ENCODE data around the gene GAB1. TPM values are rescaled to one million over a fixed set of nuclear protein-coding genes. Genes with fewer than 3 reads are reported as not detected.
A peak's percentile ranks its signal among the peaks of the same experiment; 100 is the strongest.

The GAB1 gene
- total and polyA plus RNA-seq, 11 donors, result 15.3 to 130 (median 80.4) TPM

DNA sequence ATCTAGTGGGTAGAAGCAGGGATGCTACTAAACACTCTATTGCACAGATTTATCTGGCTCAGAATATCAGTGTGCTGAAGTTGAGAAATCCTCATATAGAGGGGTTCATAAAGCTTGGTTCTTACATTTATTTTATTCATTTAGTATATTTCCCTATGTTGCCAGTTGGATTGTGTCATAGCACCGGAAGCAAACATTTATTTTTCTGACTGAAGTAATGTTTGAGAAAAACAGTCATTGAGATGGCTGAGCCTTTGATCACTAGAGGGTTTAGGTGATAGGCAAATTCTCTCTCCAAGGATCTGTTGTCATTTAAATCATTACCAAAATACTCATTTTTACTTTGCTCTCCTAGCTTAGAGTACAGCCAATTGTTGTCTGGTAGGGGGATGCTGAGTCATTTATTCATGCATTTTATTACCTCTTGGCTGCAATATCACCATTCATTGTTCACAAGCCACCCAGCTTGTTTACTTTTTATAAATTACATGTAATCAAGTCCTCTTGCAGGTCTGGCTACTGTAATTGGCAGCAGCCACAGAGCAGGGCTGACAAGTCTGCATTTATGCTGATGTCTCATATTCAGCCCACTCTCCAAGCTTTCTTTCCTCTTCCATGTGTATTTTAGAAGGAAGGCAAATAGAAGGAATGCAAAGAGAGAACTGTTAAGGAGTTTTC, 15.2 kb downstream of the GAB1 start:
- H3K4me1 ChIP-seq, result peaks cover 0 to 72% (median 56%) of the 10 kb centered on the region in 12 donors
- ATAC-seq, result peak in 3 of 4 donors; percentile 38 to 54 (median 40)
- H3K4me3 ChIP-seq, result peak overlapping the region in 11 of 12 donors; percentile 3 to 53 (median 43)

DNA sequence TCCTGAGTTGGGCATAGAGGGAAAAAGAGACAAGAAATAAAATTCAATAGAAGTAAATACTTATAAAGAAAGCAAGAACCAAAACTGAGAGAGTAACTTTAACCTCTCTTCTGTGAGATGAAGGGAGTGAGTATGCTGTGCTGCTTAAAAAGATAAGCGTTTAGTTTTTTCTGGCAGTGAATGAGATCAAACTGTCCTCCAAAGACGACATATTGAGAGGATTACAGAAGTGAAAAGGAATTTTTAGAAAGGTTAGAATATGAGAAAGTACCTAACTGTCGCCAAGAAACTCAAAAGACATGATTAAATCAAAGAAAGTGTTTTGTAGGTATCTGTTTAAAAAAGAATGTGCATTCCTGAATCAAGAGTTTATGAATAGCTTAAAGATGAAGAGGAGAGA, 16.0 kb downstream of the GAB1 start:
- intact Hi-C loops (cut with DNase I), result loop anchor here in 1 of 10 donors (5.0 kb wide), 1 partner anchor 35 kb away; no protein-coding TSS in a partner anchor
- Histone ChIP-seq H3K9me3 (no peaks in the 10 kb centered on the region), H3K4me1 (peaks cover 3 to 72% (median 57%) of the 10 kb centered on the region in 12 donors), H3K27ac (peak overlapping the region in 11 of 12 donors; percentile 31 to 80 (median 65)), H3K36me3 (no peaks in the 10 kb centered on the region), H3K27me3 (no peaks in the 10 kb centered on the region), H3K4me3 (peak overlapping the region in 8 of 12 donors; percentile 38 to 53 (median 45))
- ATAC-seq, result peak in 2 of 4 donors; percentile 27 to 30
- DNase-seq, result no peak
- 22 to 29% (median 27%) methylated on average over 3 of the region's 3 CpGs for WGBS, 4 donors
- TF ChIP-seq, protein P1, sequence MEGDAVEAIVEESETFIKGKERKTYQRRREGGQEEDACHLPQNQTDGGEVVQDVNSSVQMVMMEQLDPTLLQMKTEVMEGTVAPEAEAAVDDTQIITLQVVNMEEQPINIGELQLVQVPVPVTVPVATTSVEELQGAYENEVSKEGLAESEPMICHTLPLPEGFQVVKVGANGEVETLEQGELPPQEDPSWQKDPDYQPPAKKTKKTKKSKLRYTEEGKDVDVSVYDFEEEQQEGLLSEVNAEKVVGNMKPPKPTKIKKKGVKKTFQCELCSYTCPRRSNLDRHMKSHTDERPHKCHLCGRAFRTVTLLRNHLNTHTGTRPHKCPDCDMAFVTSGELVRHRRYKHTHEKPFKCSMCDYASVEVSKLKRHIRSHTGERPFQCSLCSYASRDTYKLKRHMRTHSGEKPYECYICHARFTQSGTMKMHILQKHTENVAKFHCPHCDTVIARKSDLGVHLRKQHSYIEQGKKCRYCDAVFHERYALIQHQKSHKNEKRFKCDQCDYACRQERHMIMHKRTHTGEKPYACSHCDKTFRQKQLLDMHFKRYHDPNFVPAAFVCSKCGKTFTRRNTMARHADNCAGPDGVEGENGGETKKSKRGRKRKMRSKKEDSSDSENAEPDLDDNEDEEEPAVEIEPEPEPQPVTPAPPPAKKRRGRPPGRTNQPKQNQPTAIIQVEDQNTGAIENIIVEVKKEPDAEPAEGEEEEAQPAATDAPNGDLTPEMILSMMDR (IDR thresholded peaks at IDR 0.05), result no peak
- TF ChIP-seq POLR2A (IDR thresholded peaks at IDR 0.05), result no peak

More for the DNA sequence above, 15.2 kb downstream of the GAB1 start:
- H3K27me3 ChIP-seq, result no peaks in the 10 kb centered on the region
- H3K9me3 ChIP-seq, result no peaks in the 10 kb centered on the region
- WGBS, 4 donors, result 14 to 30% (median 22%) methylated on average over 1 of the region's 1 CpG
- H3K27ac ChIP-seq, result peak overlapping the region in 11 of 12 donors; percentile 31 to 80 (median 65)
- H3K36me3 ChIP-seq, result no peaks in the 10 kb centered on the region
- no peak for DNase-seq
- intact Hi-C loops (cut with DNase I), result loop anchor here in 1 of 10 donors (5.0 kb wide), 1 partner anchor 35 kb away; no protein-coding TSS in a partner anchor
- TF ChIP-seq, protein P1 (IDR thresholded peaks at IDR 0.05), result no peak
- no peak for TF ChIP-seq POLR2A (IDR thresholded peaks at IDR 0.05)

GRCh38 chr4:143353797-143354196, 17.1 kb downstream of the GAB1 start:
- Histone ChIP-seq H3K4me1 (peaks cover 3 to 83% (median 58%) of the 10 kb centered on the region in 12 donors), H3K36me3 (no peaks in the 10 kb centered on the region), H3K9me3 (no peaks in the 10 kb centered on the region), H3K27me3 (no peaks in the 10 kb centered on the region), H3K27ac (peak overlapping the region in 9 of 12 donors; percentile 55 to 80 (median 71)), H3K4me3 (peak overlapping the region in 3 of 12 donors; percentile 2 to 38 (median 8))
- intact Hi-C loops (cut with DNase I), result loop anchor here in 1 of 10 donors (5.0 kb wide), 1 partner anchor 34 kb away; no protein-coding TSS in a partner anchor
- TF ChIP-seq, protein P1 (IDR thresholded peaks at IDR 0.05), result no peak
- TF ChIP-seq POLR2A (IDR thresholded peaks at IDR 0.05), result no peak
- WGBS, 4 donors, result 37 to 49% (median 45%) methylated on average over 2 of the region's 2 CpGs
- ATAC-seq (no peak), DNase-seq (no peak)

GRCh38 chr4:143354990-143355389, 18.3 kb downstream of the GAB1 start:
- no peak for DNase-seq
- Histone ChIP-seq H3K4me1 (peaks cover 3 to 95% (median 68%) of the 10 kb centered on the region in 12 donors), H3K27ac (peak overlapping the region in 10 of 12 donors; percentile 3 to 80 (median 63)), H3K36me3 (no peaks in the 10 kb centered on the region), H3K9me3 (no peaks in the 10 kb centered on the region), H3K4me3 (peak overlapping the region in 1 of 12 donors; percentile 8), H3K27me3 (no peaks in the 10 kb centered on the region)
- WGBS, 4 donors, result 33 to 42% (median 40%) methylated on average over 2 of the region's 2 CpGs
- intact Hi-C loops (cut with DNase I), result loop anchor here in 1 of 10 donors (5.0 kb wide), 1 partner anchor 32 kb away; no protein-coding TSS in a partner anchor
- TF ChIP-seq, protein P1 (IDR thresholded peaks at IDR 0.05), result no peak
- TF ChIP-seq POLR2A (IDR thresholded peaks at IDR 0.05), result no peak
- no peak for ATAC-seq

Measured in heart left ventricle (tissue), 16 donors.